GM04504 (cell line): ENCODE results near the gene PPP1R12C.

Source experiments
- DNase-seq: peaks from one replicate; pipeline ENCODE4 v3.0.0-alpha.2; 2012; ENCODE audit warnings: low read depth

Gene PPP1R12C

DNA sequence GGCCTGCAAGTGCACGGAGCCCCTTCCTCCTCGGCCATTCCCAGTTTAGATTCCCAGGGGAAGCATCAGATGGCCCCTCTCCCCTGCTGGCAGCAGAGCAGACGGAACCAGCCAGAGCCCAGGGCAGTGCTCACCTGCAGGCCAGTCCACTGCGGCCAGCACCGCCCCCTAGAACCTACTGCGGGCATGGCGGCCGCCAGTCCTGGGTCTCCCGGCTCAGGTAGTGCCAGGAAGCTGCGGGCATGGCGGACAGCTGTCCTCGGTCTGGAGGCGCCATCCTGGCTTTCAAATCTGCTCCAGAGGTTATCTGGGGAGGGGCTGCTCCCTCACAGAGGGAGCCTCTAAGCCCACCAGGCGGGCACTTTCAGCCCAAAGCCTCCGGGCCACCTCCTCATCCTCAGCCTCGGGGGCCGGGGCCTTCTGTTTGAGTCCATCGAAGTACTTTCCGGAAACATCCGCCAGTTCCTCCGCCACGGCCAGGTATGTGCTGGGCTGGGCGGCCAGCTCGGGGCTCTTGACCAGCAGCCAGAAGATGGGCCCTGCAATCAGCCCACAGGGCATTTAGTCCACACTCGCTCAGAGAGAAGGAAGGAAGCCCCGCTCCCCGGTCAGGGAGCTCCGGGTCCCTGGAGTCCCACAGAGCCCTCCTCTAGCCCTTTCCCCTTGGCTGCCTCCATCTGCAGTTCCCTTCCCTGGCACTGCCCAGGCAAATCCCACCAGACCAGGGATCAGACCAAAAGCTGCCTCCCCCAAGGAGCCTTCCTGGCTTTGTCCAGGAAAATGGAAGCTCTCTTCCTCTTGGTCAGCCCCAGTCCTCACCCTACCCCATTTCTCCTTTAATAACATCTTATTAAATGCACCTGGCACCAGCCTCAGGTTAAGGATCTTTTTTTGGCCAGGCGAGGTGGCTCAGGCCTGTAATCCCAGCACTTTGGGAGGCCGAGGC, 72.4 kb downstream of the PPP1R12C start:
- DNase-seq, result no peak

- no peak for DNase-seq
Measured at GRCh38 chr19:55044286-55044685, 73.2 kb downstream of the PPP1R12C start.

GRCh38 chr19:55042688-55043087, 74.7 kb downstream of the PPP1R12C start:
- no peak for DNase-seq

- DNase-seq, result no peak
Measured at GRCh38 chr19:55042344-55042678, 75.1 kb downstream of the PPP1R12C start.

GRCh38 chr19:55041627-55042343, 75.7 kb downstream of the PPP1R12C start:
- no peak for DNase-seq

DNA sequence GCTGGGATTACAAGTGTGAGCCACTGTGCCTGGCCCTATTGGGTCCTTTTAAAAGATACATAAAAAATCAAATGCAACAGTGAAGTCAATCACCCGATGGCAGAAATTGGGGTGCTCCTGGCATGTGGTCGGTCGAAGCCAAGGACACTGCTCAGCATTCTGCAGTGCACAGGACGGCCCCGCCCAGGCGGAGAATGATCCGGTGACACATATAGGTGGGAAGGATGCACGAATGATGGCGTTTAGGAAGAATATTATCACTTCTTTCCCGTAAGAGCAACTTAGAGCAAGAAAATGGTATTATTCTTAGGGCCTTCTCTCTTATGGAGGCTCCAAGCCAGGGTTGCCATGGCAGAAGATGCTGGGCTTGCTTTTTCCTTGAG, 76.2 kb downstream of the PPP1R12C start:
- no peak for DNase-seq
